ENCODE results near the gene SUCLG2. TPM values are rescaled to one million over a fixed set of nuclear protein-coding genes. Genes with fewer than 3 reads are reported as not detected.

The SUCLG2 gene
- total RNA-seq, 1 donor from 2014 or later = 63.6 TPM

- Histone ChIP-seq H3K79me2 (ENCODE audit: low read depth) (no peaks in the 10 kb centered on the region), H3K36me3 (no peaks in the 10 kb centered on the region), H3K4me1 (no peaks in the 10 kb centered on the region), H3K4me2 (no peak overlapping the region), H3K9ac (no peak overlapping the region), H3K27me3 (no peaks in the 10 kb centered on the region), H3F3A (ENCODE audit: low read depth) (no peaks in the 10 kb centered on the region), H4K20me1 (ENCODE audit: low read depth) (no peaks in the 10 kb centered on the region), H3K9me3 (ENCODE audit: low read depth) (no peaks in the 10 kb centered on the region), H3K4me3 (no peak overlapping the region), H3K27ac (no peak overlapping the region), H2AFZ (replicated peaks) (no peak overlapping the region)
- Mint-ChIP-seq H3K36me3 (peaks cover 5% of the 10 kb centered on the region), H3K4me3 (no peak overlapping the region), H3K27ac (no peak overlapping the region), H3K27me3 (ENCODE audit: insufficient read depth, low read depth) (no peaks in the 10 kb centered on the region), H3K4me1 (no peaks in the 10 kb centered on the region), H3K9me3 (peaks cover 2% of the 10 kb centered on the region)
- no peak for TF ChIP-seq CTCF (IDR thresholded peaks at IDR 0.05)
- TF ChIP-seq EZH2 (IDR thresholded peaks at IDR 0.05) = no peak
- no peak for TF ChIP-seq EZH2phosphoT487 (IDR thresholded peaks at IDR 0.05)
- no peak for DNase-seq (ENCODE audit: low spot score)
Measured at GRCh38 chr3:67414740-67415139, 239.7 kb downstream of the SUCLG2 start.

DNA sequence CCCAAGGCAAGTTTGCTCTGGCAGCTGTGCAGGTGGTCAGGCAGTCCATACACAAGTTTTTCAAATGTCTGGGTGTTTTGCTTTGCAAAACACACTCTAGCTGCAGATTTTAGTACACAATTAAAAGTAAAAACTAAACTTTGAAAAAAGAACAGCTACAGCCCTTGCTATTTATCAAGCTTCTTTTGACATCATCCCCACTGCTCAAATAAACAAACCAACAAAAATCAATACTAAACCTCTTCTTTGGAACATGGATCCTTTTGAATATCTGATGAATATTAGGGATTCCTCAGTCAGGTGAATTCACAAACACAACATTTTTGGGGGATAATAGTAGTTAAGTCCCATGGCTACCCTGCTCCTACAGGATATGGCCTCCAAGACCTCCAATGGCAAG lies 249.2 kb downstream of the SUCLG2 start:
- Histone ChIP-seq H3K4me1 (no peaks in the 10 kb centered on the region), H3K4me2 (no peak overlapping the region), H3K79me2 (ENCODE audit: low read depth) (no peaks in the 10 kb centered on the region), H3K27ac (no peak overlapping the region), H3K9ac (no peak overlapping the region), H4K20me1 (ENCODE audit: low read depth) (no peaks in the 10 kb centered on the region), H2AFZ (replicated peaks) (no peak overlapping the region), H3K36me3 (no peaks in the 10 kb centered on the region), H3K9me3 (ENCODE audit: low read depth) (no peaks in the 10 kb centered on the region), H3K4me3 (no peak overlapping the region), H3K27me3 (no peaks in the 10 kb centered on the region), H3F3A (ENCODE audit: low read depth) (no peaks in the 10 kb centered on the region)
- Mint-ChIP-seq H3K36me3 (peaks cover 2% of the 10 kb centered on the region), H3K9me3 (no peaks in the 10 kb centered on the region), H3K4me1 (no peaks in the 10 kb centered on the region), H3K27ac (no peak overlapping the region), H3K4me3 (no peak overlapping the region), H3K27me3 (ENCODE audit: insufficient read depth, low read depth) (no peaks in the 10 kb centered on the region)
- TF ChIP-seq EZH2phosphoT487 (IDR thresholded peaks at IDR 0.05) = no peak
- no peak for TF ChIP-seq CTCF (IDR thresholded peaks at IDR 0.05)
- TF ChIP-seq EZH2 (IDR thresholded peaks at IDR 0.05) = no peak
- DNase-seq (ENCODE audit: low spot score) = no peak

- DNase-seq (ENCODE audit: low spot score) = no peak
- Histone ChIP-seq H3F3A (ENCODE audit: low read depth) (no peaks in the 10 kb centered on the region), H3K9me3 (ENCODE audit: low read depth) (no peaks in the 10 kb centered on the region), H4K20me1 (ENCODE audit: low read depth) (no peaks in the 10 kb centered on the region), H3K9ac (no peak overlapping the region), H3K27me3 (no peaks in the 10 kb centered on the region), H3K27ac (no peak overlapping the region), H3K4me1 (no peaks in the 10 kb centered on the region), H3K4me3 (no peak overlapping the region), H2AFZ (replicated peaks) (no peak overlapping the region), H3K79me2 (ENCODE audit: low read depth) (no peaks in the 10 kb centered on the region), H3K4me2 (no peak overlapping the region), H3K36me3 (no peaks in the 10 kb centered on the region)
- TF ChIP-seq EZH2 (IDR thresholded peaks at IDR 0.05) (no peak), CTCF (IDR thresholded peaks at IDR 0.05) (no peak), EZH2phosphoT487 (IDR thresholded peaks at IDR 0.05) (no peak)
- Mint-ChIP-seq H3K27ac (no peak overlapping the region), H3K36me3 (peaks cover 8% of the 10 kb centered on the region), H3K27me3 (ENCODE audit: insufficient read depth, low read depth) (no peaks in the 10 kb centered on the region), H3K4me3 (no peak overlapping the region), H3K9me3 (no peaks in the 10 kb centered on the region), H3K4me1 (no peaks in the 10 kb centered on the region)
Measured at GRCh38 chr3:67402873-67403272, 251.5 kb downstream of the SUCLG2 start.
